HG03103 (cell line): ENCODE results near the gene NT5DC4.

ENCODE experiments used
- ATAC-seq: cut with Tn5 transposase; IDR thresholded peaks from one replicate; pipeline ENCODE4 v1.9.1; 2021; ENCODE audit warnings: low read depth; ENCODE audit not compliant: unreplicated experiment

NT5DC4 gene

DNA sequence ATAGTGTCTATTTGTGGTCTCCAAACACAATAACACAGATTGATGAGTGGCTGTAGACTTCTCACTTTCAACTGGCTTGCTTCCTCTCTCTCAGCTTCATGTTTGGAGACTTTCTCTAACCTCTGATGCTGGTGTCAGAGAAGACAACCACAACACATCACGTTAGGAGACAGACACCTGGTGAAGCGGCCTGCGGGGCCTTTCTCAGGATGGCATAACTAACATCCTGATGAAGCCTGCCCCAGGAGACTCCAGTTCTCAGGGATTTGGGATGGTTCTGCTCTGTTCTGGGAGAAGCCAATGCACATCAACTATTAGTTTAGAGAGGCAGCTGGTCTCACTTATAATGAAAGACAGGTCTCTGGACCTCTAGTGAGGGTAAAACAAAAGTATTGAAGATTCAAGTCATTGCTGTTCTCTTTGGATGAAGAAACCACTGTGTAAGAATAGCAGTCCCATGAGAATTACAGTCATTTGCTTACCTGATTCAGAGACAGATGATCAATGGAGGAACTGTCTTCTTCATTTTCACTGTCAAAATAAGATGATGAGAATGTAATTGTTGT, 61.5 kb downstream of the NT5DC4 start:
- ATAC-seq = peak; percentile 76

GRCh38 chr2:112783187-112783714, 62.4 kb downstream of the NT5DC4 start:
- no peak for ATAC-seq

GRCh38 chr2:112784199-112785189, 63.7 kb downstream of the NT5DC4 start, which contains the start of gene IL1A:
TSS of gene IL1A (minus strand) at chr2:112784493. CDS start at chr2:112783770, 723 bp downstream.
- ATAC-seq = no peak

GRCh38 chr2:112787294-112787693, 66.5 kb downstream of the NT5DC4 start:
- no peak for ATAC-seq

GRCh38 chr2:112787729-112788393, 67.0 kb downstream of the NT5DC4 start:
- no peak for ATAC-seq

DNA sequence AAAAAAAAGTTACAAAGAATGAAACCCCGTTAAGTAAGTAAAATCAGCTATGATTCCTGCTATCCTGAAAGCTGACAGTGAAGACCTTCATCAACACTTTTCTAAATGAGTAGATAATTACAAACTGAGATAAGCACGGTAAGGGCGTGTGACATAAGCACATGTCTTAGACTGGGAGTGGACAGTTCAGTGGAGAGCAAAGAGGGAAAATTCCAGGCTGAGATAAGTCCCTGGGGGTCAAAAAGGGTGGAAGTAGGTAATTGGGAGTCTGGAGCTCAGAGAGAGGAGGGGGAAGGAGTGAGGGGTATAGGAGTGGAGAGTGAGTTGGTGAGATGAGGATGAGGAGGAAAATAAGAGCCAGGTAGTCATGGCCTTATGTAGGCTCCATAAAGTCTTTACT, 67.8 kb downstream of the NT5DC4 start:
- ATAC-seq = no peak
